Measurements from ENCODE around the gene ROBO2.
A peak's percentile ranks its signal among the peaks of the same experiment; 100 is the strongest.
"Not testable (repeated sequence)": the region's sequence is repeated elsewhere in the genome, so short reads cannot be mapped to it uniquely, and the experiment has no call there.

The ROBO2 gene

DNA sequence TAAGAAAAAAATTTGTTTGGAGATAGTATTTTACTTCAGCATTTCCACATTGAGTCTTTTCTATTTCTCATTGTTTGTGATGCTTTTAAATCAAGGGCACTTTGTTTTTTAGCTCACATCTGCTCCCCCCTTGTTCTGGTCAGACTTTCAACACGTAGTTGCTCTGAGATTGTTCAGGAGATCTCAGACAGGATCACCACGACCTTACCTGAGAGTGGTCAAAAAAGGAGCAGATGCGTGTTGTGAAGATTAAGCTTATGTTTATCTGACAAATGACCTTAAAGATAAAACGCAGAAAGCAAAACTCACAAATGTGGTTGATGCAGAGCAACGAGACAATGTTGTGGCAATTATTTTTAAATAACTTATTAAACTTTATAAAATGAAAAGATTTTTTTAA lies 298.3 kb downstream of the ROBO2 start:
- DNase-seq (ENCODE audit: low spot score): no peak

DNA sequence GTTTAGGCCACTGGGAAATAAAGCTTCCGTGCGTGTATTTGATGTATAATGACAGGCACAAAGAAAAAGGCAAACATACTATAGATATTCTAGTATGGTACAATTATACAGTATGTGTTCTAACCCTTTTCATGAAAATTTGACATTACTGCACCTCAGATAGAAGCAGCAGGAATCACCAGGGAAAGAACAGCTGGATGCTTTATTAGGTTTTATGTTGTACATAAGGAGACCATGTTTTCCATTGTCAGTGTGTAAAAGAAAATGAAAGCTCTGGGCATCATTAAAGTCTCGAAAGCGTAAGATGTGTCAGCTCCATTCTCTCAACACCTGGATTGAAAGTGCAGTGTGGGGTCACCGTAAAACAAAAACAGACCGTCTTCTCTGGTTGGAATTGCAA lies 302.1 kb downstream of the ROBO2 start:
- DNase-seq (ENCODE audit: low spot score): no peak

DNA sequence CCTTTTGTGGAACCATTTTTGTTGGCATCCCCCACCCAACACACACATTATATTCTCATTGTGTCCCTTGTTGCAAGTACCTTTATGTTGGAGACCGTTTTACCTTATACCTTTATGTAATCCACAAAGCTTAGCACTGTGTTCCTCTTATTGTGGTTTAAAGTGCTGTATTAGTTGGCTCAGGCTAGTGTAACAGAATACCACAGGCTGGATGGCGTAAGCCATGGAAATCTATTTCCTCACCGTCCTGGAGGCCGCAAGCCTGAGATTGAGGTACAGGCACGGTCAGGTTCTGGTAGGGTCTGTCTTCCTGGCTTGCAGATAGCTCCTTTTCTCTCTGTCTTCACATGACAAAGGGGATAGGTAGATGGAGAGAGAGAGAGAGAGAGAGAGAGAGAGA lies 302.8 kb downstream of the ROBO2 start:
- DNase-seq (ENCODE audit: low spot score): no peak

DNA sequence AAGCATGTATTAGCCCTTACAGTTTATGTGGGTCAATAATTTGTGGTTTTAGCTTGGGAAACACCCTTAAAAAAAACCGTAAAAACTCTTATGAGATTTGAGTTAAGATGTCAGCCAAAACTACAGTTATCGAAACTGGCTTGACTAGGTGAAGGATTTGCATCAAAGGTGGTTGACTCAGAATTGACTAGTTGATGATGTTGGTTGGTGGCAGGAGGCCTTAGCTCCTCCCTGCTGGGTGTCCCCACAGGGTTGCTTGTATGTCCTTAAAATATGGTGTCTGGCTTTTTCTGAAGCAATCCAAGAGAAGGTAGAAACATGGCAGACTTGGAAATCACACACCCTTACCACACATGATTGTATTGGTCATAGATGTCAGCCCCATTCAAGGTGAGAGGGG lies 305.1 kb downstream of the ROBO2 start:
- no peak for DNase-seq (ENCODE audit: low spot score)

DNA sequence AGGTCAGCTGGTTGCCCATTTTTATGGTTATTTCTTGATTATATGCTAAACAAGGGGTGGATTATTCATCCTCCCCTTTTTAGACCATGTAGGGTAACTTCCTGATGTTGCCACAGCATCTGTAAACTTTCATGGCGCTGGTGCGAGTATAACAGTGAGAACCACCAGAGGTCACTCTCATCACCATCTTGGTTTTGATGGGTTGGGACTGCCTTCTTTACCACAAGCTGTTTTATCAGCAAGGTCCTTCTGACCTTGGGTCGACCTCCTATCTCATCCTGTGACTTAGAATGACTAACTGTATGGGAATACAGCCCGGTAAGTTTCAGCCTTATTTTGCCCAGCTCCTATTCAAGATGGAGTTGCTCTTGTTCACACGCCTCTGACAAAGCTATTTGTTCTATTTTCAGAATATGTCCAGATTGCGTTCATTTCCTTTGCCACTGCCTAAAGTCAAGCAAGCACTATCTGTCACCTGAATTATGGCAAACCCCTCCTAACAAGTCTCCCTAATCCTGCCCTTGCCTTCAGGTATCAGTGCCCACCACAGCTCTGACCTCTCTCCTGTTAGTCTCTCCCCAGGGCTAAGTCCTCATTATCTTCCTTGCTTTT lies 308.5 kb downstream of the ROBO2 start:
- peak; percentile 36 for DNase-seq (ENCODE audit: low spot score)

DNA sequence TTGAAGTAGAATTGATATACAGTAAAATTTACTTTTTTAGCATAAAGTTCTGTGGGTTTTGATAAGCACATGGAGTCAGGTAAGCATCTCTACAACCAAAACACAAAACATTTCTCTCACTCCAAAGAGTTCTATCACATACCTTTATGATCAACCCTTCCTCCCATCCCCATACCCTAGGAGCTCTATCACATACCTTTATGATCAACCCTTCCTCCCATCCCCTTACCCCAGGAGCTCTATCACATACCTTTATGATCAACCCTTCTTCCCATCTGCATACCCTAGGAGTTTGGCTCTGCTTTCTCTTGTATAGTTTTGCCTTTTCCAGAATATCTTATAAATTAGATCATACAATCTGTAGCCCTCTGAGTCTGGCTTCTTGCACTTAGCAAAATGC lies 315.1 kb downstream of the ROBO2 start:
- DNase-seq (ENCODE audit: low spot score): no peak

DNA sequence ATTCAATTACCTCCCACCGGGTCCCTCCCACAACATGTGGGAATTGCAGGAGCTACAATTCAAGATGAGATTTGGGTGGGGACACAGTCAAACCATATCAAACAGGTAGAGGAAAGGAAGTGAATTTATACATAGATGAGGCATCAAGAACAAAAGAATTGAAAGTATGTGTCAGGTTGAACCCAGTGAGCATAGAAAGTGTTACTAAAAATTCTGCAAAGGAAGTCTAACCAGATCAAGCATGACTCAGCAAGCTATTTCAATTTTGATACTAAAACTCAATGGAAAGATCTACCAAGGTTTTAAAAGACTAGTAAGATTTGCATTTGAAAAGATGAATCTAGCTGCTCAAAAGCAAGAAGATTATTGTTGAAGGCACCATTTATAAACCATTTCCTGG lies 323.0 kb downstream of the ROBO2 start:
- no peak for DNase-seq (ENCODE audit: low spot score)

DNA sequence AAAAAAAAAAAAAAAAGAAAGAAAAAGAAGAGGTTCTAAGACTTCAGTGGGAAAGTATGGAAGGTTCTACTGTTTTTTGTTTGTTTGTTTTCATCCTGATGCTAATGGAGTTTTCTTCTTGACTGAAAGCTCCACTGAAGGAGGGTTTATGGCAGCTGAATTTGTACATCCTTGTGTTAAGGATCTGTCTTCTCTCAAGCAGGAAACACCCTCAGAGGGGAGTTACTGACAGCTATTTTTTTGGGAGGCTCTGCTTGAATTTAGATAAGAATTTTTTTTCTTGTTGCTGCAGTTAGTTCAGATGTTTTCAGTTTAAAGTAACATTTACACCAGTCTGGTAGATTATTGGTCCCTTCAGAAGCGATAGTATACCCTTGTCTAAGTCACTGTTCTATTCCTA lies 325.3 kb downstream of the ROBO2 start:
- DNase-seq (ENCODE audit: low spot score): no peak

DNA sequence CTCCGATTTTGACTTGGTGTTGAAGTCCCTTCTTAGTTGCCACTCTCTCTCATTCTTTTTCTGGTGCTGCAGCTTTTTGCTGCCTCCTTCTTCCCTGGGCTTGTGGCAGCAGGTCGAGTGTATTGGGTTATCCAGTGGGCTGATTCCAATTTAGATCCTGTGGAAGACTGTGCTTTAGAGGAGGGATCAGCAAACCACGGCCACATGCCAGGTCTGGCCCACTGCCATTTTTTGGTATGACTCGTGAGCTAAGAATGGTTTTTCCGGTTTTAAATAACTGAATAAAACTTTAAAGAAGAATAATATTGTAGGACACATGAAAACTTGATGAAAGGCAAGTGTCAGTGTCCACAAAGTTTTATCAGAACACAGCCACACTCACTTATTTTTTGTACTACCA lies 330.5 kb downstream of the ROBO2 start:
- DNase-seq (ENCODE audit: low spot score): no peak

DNA sequence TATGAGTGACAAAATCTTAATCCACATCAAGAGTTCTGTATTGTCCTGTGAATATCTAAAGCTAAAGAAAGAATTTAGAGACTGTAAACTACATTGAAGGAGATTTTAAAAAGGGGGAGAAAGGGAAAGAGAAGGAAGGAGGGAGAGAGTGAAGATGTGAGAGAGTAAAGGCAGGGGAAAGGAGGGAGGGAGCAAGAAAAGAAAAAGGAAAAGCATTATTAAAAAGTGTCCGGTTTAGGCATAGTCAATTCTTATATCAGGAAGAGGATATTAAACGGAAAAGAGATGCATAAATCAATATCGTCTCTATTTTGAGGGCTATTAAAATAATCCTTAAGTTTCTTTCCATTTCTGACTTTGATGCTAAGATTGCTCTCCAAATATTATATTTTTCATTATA lies 332.1 kb downstream of the ROBO2 start:
- no peak for DNase-seq (ENCODE audit: low spot score)

DNA sequence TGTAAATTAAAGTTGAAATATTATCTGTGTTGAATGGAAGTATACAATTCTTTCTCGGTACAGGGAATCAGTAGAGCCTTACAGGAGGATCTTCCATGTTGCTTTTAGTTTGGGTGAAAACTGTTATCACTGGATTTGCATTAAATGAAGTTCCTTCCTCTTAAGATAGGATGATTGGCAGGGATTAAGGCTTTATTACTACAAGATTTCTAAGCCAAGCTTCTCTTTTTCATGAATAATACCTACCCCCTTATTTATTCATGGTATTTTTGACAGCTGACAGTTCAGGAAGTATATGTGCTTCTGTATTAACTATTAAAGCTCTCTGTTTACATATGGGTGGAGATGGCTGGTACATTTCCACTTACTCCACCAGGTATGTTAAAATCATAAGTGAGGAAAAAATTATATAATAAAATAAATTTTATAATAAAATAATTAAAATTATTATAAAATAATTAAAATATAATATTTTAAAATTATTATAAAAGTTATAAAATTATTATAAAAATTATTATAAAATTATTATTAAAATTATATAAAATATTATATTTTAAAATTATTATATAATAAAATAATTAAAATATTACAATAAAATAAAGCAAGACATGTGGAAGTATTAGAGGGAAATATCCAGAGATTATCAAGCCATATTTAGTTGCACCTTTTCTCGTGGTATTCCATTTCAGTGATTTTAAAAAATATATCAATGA lies 332.9 kb downstream of the ROBO2 start:
- DNase-seq (ENCODE audit: low spot score): no peak

DNA sequence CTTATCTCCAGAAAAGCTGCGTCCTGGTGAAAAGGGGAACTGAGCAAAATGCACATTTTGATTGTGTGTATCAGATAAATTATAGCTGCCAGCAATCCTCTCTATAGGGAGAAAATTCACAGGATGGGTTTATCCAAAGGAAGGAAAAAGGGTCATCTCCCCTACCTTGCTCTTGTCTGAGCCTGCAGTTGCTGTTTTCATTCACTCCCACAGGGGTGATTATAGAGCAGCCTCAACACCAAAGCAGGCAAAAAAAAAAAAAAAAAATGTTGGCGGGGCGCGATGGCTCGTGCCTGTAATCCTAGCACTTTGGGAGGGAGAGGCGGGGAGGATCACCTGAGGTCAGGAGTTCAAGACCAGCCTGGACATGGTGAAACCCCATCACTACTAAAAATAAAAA lies 333.7 kb downstream of the ROBO2 start:
- no peak for DNase-seq (ENCODE audit: low spot score)

DNA sequence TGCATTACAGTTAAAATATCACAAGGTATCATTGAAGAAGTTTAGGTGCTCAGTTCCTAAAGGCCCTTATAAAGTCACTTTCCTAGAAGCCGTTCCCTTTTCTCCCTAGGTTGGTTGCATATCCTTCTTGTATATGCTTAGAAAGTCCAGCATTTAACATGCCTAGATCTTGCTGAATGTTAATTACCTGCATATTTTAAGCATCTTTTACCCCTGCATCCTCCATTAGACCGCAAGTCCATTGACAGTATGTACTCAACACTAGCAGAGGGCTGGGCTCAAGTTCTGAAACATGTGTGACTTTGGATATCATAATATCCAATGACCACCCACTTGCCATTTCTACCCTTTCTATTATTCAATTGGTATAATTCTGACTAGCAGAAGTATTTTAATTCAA lies 336.6 kb downstream of the ROBO2 start:
- no peak for DNase-seq (ENCODE audit: low spot score)

DNA sequence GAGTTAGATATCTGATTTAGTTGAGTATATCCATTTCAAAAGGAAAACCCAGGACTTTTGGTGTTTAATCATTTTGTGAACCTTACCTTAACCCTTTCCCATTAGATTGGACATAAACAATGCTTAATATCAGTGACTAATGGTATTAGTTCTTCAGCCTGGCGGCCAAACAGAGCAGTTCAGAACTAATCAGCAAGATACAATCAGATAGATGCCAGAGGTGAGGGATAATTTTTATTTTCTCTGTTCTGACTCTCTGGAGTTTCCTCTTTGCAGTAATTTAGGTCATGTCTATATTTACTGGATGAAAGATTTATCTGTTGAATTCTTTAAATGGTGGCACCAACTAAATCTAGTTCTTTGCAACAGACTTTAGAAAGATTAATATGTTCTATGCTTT lies 337.8 kb downstream of the ROBO2 start:
- no peak for DNase-seq (ENCODE audit: low spot score)

DNA sequence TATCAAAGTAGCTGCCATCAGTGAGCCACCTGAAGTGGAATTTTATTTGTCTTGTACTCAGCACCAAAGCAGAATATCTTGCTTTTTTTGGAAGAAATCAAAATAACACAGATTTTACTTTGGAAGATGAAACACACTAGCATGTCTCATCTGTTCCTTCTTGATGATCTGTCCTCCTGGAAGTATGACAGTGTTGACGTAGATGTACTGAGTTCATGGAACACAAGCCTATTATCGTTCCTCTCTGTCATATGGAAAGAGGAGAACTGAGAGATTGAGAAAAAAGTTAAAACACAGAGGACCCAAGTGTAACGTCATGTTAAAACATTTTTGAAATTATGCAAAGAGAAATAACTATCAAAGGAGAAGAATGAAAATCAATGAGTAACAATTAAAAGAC lies 340.2 kb downstream of the ROBO2 start:
- no peak for DNase-seq (ENCODE audit: low spot score)

DNA sequence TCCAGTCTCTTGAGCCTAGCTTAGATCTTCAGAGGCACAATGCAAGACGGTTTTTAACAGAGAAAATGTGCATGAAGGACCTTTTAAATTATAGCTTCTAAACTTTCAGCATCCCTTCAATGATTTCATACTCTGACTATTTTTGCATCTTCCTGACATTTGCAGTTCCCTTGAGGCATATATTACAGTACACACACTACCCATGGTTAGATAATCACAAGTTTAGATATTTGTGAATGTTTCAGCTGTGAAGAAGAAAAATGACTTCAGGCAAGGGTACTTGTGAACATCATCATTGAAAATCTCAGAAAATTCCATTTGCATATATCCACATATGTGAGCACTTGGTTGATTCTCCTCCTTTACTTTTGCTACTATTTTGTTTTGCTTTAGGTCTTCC lies 341.5 kb downstream of the ROBO2 start:
- no peak for DNase-seq (ENCODE audit: low spot score)

DNA sequence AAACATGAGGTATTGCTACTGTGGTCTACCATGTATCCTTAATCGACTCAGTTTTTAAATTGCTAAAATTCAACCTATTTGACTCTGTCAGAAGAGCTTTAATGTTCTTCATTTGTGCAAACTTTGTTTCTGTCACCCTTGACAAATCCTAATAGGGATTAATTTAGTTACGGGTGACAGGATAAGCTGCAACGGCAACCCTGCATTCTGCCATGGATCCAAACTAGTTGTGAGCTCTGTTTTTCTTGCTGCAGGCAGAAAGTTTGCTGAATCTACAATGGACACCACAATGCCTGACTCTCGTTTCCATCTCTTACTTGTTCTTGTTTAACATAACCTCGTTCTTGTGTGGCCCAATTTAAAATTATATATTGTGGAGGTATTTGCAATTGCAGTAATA lies 352.3 kb downstream of the ROBO2 start:
- no peak for DNase-seq (ENCODE audit: low spot score)

DNA sequence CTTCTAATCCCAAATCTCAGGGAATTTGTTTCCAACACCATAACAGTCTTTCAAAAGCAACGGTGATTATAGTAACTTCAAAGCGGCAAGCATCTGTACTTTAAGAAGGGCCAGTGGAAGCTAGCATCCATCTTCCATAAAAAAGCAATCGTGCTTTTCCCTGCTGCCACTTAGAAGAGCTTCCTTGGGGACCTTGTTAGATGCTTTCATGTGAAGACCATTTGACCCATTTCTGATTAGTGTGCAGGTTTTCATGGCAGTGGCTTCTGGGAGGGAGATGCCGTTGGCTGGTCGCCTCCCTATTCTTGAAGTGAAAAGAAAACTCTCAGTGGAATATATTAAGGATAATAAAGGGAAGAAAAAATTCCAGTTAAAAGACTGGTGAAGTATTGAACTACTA lies 354.1 kb downstream of the ROBO2 start:
- DNase-seq (ENCODE audit: low spot score): no peak

DNA sequence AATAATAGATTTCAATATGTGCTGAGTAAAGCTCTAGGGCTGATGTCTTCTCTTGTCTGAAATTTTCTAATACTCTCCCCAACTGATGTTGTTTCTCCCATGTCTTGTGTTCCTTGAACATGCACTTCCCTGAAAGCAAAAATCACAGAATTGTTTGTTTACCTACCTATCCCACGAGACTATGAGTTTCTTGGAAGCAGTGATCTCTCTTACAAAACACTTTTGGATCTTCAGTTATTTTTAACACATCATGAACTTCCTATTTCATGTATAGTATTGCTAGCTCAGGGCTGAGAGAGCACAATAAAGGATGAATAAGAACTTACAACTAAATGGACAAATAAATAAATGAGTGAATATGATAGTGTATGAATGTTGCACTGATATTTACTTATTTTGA lies 365.0 kb downstream of the ROBO2 start:
- DNase-seq (ENCODE audit: low spot score): no peak

DNA sequence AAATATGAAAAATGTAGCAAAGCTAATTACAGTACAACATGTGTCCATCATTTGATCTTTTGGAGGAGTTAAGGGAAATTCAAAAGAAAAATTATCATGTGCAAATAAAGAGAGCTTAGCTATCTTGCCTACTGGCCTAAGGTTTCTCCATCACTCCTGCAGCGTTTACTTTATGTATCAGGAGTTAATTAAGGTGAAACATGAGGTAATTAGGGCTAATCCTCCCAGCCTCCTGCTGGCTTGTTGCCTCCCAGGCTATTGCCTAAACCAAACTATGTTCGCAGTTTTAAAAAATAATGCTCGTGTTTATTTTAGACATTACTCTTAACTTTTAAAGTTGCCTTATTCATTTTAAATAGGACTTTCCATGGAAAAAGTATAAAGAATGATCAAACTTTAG lies 367.5 kb downstream of the ROBO2 start:
- no peak for DNase-seq (ENCODE audit: low spot score)

DNA sequence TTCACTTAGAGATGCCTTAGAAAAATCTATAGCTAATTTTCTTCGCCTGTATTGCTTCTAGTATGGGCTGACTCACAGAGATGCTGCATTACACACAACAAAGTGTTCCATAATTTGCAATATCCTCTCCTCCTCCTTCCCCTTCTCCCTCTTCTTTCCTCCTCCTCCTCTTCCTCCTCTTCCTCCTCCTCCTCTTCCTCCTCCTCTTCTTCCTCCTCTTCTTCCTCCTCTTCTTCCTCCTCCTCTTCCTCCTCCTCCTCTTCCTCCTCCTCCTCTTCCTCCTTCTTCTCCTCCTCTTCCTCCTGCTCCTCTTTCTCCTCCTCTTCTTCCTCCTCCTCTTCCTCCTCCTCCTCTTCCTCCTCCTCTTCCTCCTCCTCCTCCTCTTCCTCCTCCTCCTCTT lies 370.4 kb downstream of the ROBO2 start:
- not testable (repeated sequence) for DNase-seq (ENCODE audit: low spot score)

DNA sequence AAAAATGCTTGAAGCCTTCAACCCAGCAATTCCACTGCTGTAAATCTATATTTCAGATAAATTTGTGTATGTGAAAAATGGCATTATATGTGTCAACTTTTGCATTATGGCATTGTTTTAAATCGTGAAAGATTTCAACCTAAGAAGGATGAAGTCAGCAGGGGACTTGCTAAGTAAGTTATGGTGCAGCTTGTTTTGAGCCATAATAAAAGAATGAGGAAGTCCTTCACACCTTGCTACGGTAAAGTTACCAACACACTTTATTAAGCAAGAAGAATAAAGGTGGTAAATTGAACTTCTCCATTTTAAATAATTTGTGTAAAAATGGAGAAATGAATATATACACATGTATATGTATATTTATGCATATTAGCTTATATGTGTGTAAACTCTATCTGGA lies 371.4 kb downstream of the ROBO2 start:
- DNase-seq (ENCODE audit: low spot score): no peak

DNA sequence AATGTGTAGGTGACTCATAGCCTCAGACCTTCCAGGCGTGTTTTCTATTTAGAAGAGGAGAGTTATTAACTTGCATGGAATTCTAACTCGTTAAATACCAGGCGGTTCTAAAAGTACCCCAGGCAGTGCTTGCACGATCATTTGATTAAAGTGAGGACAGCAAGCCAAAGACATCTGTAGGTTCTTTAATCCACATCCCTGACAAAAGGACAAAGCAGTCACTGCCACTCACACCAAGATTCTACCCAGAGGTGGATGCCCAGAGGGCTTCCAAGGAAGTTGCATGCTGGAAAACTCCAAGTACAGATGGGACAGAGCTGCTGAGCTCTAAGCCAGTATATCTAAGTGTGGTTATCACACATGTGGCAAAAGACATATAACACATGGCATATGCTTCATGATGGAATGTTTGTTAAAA lies 372.1 kb downstream of the ROBO2 start:
- DNase-seq (ENCODE audit: low spot score): no peak

DNA sequence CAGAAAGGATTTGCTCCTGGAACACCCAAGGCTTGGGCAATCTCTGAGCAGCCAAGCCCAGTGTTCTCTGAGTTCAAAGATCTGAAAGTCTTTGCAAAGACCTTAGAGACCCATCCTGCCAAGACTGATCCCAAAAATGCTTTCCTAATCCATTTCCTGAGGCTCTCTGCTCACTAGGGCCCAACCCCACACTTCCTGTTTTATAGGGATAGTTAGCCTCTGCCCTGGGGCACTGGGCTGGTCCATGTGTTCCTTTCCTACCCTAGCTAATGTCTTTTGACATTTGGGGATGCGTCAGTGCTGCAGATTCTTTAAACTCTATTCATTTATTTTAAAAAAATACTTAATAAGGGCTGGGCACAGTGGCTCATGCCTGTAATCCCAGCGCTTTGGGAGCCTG lies 372.7 kb downstream of the ROBO2 start:
- no peak for DNase-seq (ENCODE audit: low spot score)

All from kidney capillary endothelial cell (primary cell).